Measurements from ENCODE around the gene ZBTB18. TPM values are rescaled to one million over a fixed set of nuclear protein-coding genes. Genes with fewer than 3 reads are reported as not detected.

Gene ZBTB18
- total and polyA plus RNA-seq, 2 of the 4 experiments (the other 2 are of a cell fraction): 10.0 to 16.0 TPM

GRCh38 chr1:244054924-244055263 is 3.8 kb downstream of the ZBTB18 start:
- H3K14ac ChIP-seq (replicated peaks; ENCODE audit: low read depth, low read length): no peak overlapping the region
- H3K4me2 ChIP-seq (ENCODE audit: low read depth, low read length): no peak overlapping the region
- ATAC-seq (ENCODE audit: low read depth) (no peak), DNase-seq (no peak)
- H4K8ac ChIP-seq (ENCODE audit: low read depth in 2 of 2, low read length in 2 of 2): no peak overlapping the region
- TF ChIP-seq RFX5 (IDR thresholded peaks at IDR 0.05; ENCODE audit: low read depth, low read length): no peak
- TF ChIP-seq SMC3 (IDR thresholded peaks at IDR 0.05; ENCODE audit: low read depth, low read length): no peak
- TF ChIP-seq CTCF (conservative IDR thresholded peaks at IDR 0.05; ENCODE audit: low read depth, low read length): no peak
- TF ChIP-seq BHLHE40 (IDR thresholded peaks at IDR 0.05; ENCODE audit: low read depth, low read length): no peak
- no peak for TF ChIP-seq CEBPB (IDR thresholded peaks at IDR 0.05; ENCODE audit: low read depth, low read length)
- no peak for TF ChIP-seq ELK1 (IDR thresholded peaks at IDR 0.05; ENCODE audit: borderline replicate concordance, low read depth, low read length)
- TF ChIP-seq RCOR1 (IDR thresholded peaks at IDR 0.05; ENCODE audit: insufficient replicate concordance, low read length): no peak
- no peak for TF ChIP-seq FOS (IDR thresholded peaks at IDR 0.05; ENCODE audit: low read depth, low read length)
- TF ChIP-seq NFE2L2 (IDR thresholded peaks at IDR 0.05; ENCODE audit: low read depth, low read length): no peak
- TF ChIP-seq CHD1 (IDR thresholded peaks at IDR 0.05; ENCODE audit: low read depth, low read length): no peak
- TF ChIP-seq RAD21 (IDR thresholded peaks at IDR 0.05; ENCODE audit: low read length): no peak
- TF ChIP-seq POLR2A (IDR thresholded peaks at IDR 0.05; ENCODE audit: low read depth, low read length): no peak
- TF ChIP-seq USF2 (IDR thresholded peaks at IDR 0.05; ENCODE audit: low read depth, low read length): no peak
- TF ChIP-seq MXI1 (IDR thresholded peaks at IDR 0.05; ENCODE audit: borderline replicate concordance, low read depth, low read length): no peak
- no peak for TF ChIP-seq MAZ (IDR thresholded peaks at IDR 0.05; ENCODE audit: borderline replicate concordance, low read depth, low read length)
- no peak overlapping the region for H3K4me3 ChIP-seq (ENCODE audit: insufficient read depth, low read depth, low read length)
- H2AK5ac ChIP-seq (ENCODE audit: low read depth, low read length): no peak overlapping the region
- no peak overlapping the region for H4K91ac ChIP-seq (ENCODE audit: insufficient read depth, low read depth, low read length)
- H3K9me1 ChIP-seq (ENCODE audit: insufficient read depth, low read length): no peaks in the 10 kb centered on the region
- 98% methylated on average over 8 of the region's 27 CpGs; no CpG with 5 or more reads in 1 of the 2 experiments for WGBS, 2 experiments (ENCODE audit: extremely low coverage in 2 of 2, insufficient read length in 1 of 2)
- H2AK9ac ChIP-seq (replicated peaks; ENCODE audit: low read depth, low read length, poor library complexity): no peak overlapping the region
- intact Hi-C loops (cut with micrococcal nuclease) (loop anchor here (10.0 kb wide), 1 partner anchor 50 kb away; no protein-coding TSS in a partner anchor), in situ Hi-C loops (cut with MboI; ENCODE audit: low sequenced_read_pairs) (loop anchor here (25.0 kb wide), 1 partner anchor 207 kb away; no protein-coding TSS in a partner anchor), dilution Hi-C loops (cut with HindIII; ENCODE audit: low sequenced_read_pairs, unreplicated experiment) (no loop called here)
- POLR2A ChIA-PET (ENCODE audit: unreplicated experiment): interaction anchor here (0.5 kb wide), 1 partner anchor 45 kb away, joined by 7 read pairs; no protein-coding TSS in a partner anchor
- H3K56ac ChIP-seq (ENCODE audit: extremely low read depth, insufficient read depth, low read length): no peak overlapping the region
- no peak overlapping the region for H3K27ac ChIP-seq (ENCODE audit: insufficient read depth, low read length)
- no peak overlapping the region for H3K4ac ChIP-seq (ENCODE audit: low read depth, low read length)
- H2BK20ac ChIP-seq (ENCODE audit: low read depth, low read length): no peak overlapping the region
- no peak overlapping the region for H2BK5ac ChIP-seq (ENCODE audit: low read depth, low read length, poor library complexity, severe bottlenecking)
- H3K36me3 ChIP-seq (ENCODE audit: control insufficient read depth, insufficient read depth, low read length): peaks cover 19% of the 10 kb centered on the region
- H3K9ac ChIP-seq (ENCODE audit: low read depth, low read length): no peak overlapping the region
- no peak overlapping the region for H2BK120ac ChIP-seq (ENCODE audit: low read depth, low read length)
- no peak overlapping the region for H4K5ac ChIP-seq (ENCODE audit: low read depth, low read length)
- H3K18ac ChIP-seq (ENCODE audit: low read depth, low read length): no peak overlapping the region
- H2BK15ac ChIP-seq (ENCODE audit: low read depth, low read length): no peak overlapping the region
- H3K79me1 ChIP-seq (ENCODE audit: low read depth in 1 of 2, low read length in 2 of 2): peaks cover 24 to 44% of the 10 kb centered on the region in 2 experiments
- no peaks in the 10 kb centered on the region; the same call in 1 of the 2 replicates for H3K4me1 ChIP-seq (ENCODE audit: control insufficient read depth, insufficient read depth, low read length)
- no peaks in the 10 kb centered on the region for H3K27me3 ChIP-seq (ENCODE audit: control insufficient read depth, insufficient read depth, low read length)
- H2AFZ ChIP-seq (replicated peaks; ENCODE audit: low read length, poor library complexity): no peak overlapping the region
- no peak overlapping the region for H3K23ac ChIP-seq (ENCODE audit: low read depth, low read length)
- H4K20me1 ChIP-seq (ENCODE audit: insufficient read depth, low read length): peaks cover 21% of the 10 kb centered on the region
- no TSS peak for BruUV-seq (replicated peaks)
- no peaks in the 10 kb centered on the region for H3K9me3 ChIP-seq (ENCODE audit: control insufficient read depth, insufficient read depth, low read length)
- CTCF ChIA-PET: no interaction called here

All from IMR-90 (cell line).